SK-N-SH (cell line): ENCODE measurements around the gene ZNF579. TPM values are rescaled to one million over a fixed set of nuclear protein-coding genes. Genes with fewer than 3 reads are reported as not detected.

ENCODE experiments used
- CTCF ChIA-PET: fragments of 300-600, 350-600 bp; formaldehyde crosslinking; extraction: SDS; loops from one replicate; lab custom pipeline; 2021; lab: Yijun Ruan, JAX
- POLR2A ChIA-PET: fragments of 350-600 bp; sonication (Branson Sonifier 250); formaldehyde crosslinking; extraction: SDS; loops from one replicate; lab custom pipeline; 2020; ENCODE audit warnings: antibody characterized with exemption, inconsistent platforms; lab: Yijun Ruan, JAX
- DNase-seq: peaks from one replicate; pipeline ENCODE4 v3.0.0; 2012
- H2AFZ ChIP-seq: fragments of 200-600 bp; sonication (generic); 2 replicates; pipeline ENCODE4 v1.8.1; 2016; ENCODE audit warnings: antibody characterized with exemption, mild to moderate bottlenecking, low read depth
- H3F3A ChIP-seq: fragments of 200-600 bp; sonication (generic); replicated peaks from 2 replicates; pipeline ENCODE3; 2016; ENCODE audit warnings: antibody characterized with exemption, mild to moderate bottlenecking; ENCODE audit not compliant: insufficient read depth
- H3K27ac ChIP-seq, 2 experiments: fragments of 200-500 bp in 1 of 2; fragments of 200-600 bp in 1 of 2; sonication (Bioruptor generic) in 1 of 2; sonication (generic), shearing (Covaris generic) in 1 of 2; 2 replicates each; pipeline versions ENCODE4 v1.5.1 to v1.6.1; 2014 to 2016; ENCODE audit warnings: low read depth in 2 of 2, inconsistent platforms in 1 of 2, low read length in 1 of 2, mild to moderate bottlenecking in 1 of 2, mixed read lengths in 1 of 2
- H3K27me3 ChIP-seq: fragments of 200-600 bp; sonication (generic), shearing (Covaris generic); 2 replicates; pipeline ENCODE4 v1.6.1; 2016; ENCODE audit warnings: mixed run types; ENCODE audit not compliant: insufficient read depth
- H3K36me3 ChIP-seq, 2 experiments: fragments of 200-500 bp in 1 of 2; fragments of 200-600 bp in 1 of 2; sonication (Bioruptor generic) in 1 of 2; sonication (generic) in 1 of 2; replicated peaks in 1 of 2; 2 replicates each; pipeline versions ENCODE3 to v1.5.1; 2014 to 2016; ENCODE audit warnings: low read length in 1 of 2, mild to moderate bottlenecking in 1 of 2; ENCODE audit not compliant: insufficient read depth in 2 of 2, control insufficient read depth in 1 of 2
- H3K4me1 ChIP-seq, 2 experiments: fragments of 200-500 bp in 1 of 2; fragments of 200-600 bp in 1 of 2; sonication (Bioruptor generic) in 1 of 2; sonication (generic), shearing (Covaris generic) in 1 of 2; 2 replicates each; pipeline versions ENCODE4 v1.5.1 to v1.6.1; 2014 to 2016; ENCODE audit warnings: low read depth in 1 of 2, low read length in 1 of 2, mixed run types in 1 of 2; ENCODE audit not compliant: insufficient read depth in 2 of 2, control insufficient read depth in 1 of 2
- H3K4me2 ChIP-seq: fragments of 200-600 bp; sonication (generic), shearing (Covaris generic); 2 replicates; pipeline ENCODE4 v1.6.1; 2017; ENCODE audit warnings: mixed run types
- H3K4me3 ChIP-seq, 2 experiments: fragments of 200-500 bp in 1 of 2; fragments of 200-600 bp in 1 of 2; sonication (Bioruptor generic) in 1 of 2; sonication (generic), shearing (Covaris generic) in 1 of 2; 2 replicates each; pipeline versions ENCODE4 v1.5.1 to v1.8.1; 2014 to 2016; ENCODE audit warnings: low read depth in 2 of 2, inconsistent platforms in 1 of 2, low read length in 1 of 2, mild to moderate bottlenecking in 1 of 2, mixed read lengths in 1 of 2, moderate library complexity in 1 of 2
- H3K79me2 ChIP-seq: fragments of 200-600 bp; sonication (generic); 2 replicates; pipeline ENCODE4 v1.8.1; 2017; ENCODE audit warnings: mild to moderate bottlenecking; ENCODE audit not compliant: insufficient read depth
- H3K9ac ChIP-seq: fragments of 200-600 bp; sonication (generic); 2 replicates; pipeline ENCODE4 v1.6.1; 2017; ENCODE audit warnings: mixed run types
- H3K9me2 ChIP-seq: fragments of 200-600 bp; sonication (generic); 2 replicates; pipeline ENCODE4 v1.6.1; 2017; ENCODE audit warnings: mixed run types
- H3K9me3 ChIP-seq: fragments of 200-600 bp; sonication (generic); 2 replicates; pipeline ENCODE4 v1.6.1; 2017; ENCODE audit warnings: mixed run types, mild to moderate bottlenecking, moderate library complexity
- H4K20me1 ChIP-seq: fragments of 200-600 bp; sonication (generic); 2 replicates; pipeline ENCODE4 v1.6.1; 2017; ENCODE audit warnings: mild to moderate bottlenecking, mixed run types; ENCODE audit not compliant: insufficient read depth
- FOXM1 ChIP-seq: IDR thresholded peaks from 2 replicates; pipeline ENCODE4 v1.4.0; 2012; ENCODE audit warnings: low read depth, mild to moderate bottlenecking
- JUND ChIP-seq: IDR thresholded peaks from 2 replicates; pipeline ENCODE4 v1.4.0; 2012
- SMC3 ChIP-seq: IDR thresholded peaks from 2 replicates; pipeline ENCODE4 v1.6.1; 2012; ENCODE audit warnings: low read depth, low read length, improper control_type of control experiment
- TEAD4 ChIP-seq: IDR thresholded peaks from 2 replicates; pipeline ENCODE4 v1.4.0; 2012; ENCODE audit warnings: mild to moderate bottlenecking, borderline replicate concordance; ENCODE audit not compliant: insufficient read depth
- WGBS: methylation state at CpG from one replicate; pipeline ENCODE4 v1.1.6; 2017; ENCODE audit warnings: low lambda C conversion rate; 5-methylcytosine and 5-hydroxymethylcytosine counted together
- polyA plus RNA-seq, 3 experiments: library from polyadenylated mRNA; depleted of rRNA; stranded (reverse); fragments of >200 nt; gene quantifications; 2 replicates each; pipeline ENCODE4 v1.2.3, GENCODE V29; 2012
- TF ChIP-seq, protein P1 (sequence below): fragments of 200-600 bp; sonication (generic); IDR thresholded peaks from 2 replicates; pipeline ENCODE4 v1.6.1; 2017; ENCODE audit warnings: antibody characterized with exemption, mild to moderate bottlenecking, moderate library complexity

Gene ZNF579
- polyA plus RNA-seq, 1 of the 3 experiments (the other 2 are of a cell fraction) = 5.9 TPM

DNA sequence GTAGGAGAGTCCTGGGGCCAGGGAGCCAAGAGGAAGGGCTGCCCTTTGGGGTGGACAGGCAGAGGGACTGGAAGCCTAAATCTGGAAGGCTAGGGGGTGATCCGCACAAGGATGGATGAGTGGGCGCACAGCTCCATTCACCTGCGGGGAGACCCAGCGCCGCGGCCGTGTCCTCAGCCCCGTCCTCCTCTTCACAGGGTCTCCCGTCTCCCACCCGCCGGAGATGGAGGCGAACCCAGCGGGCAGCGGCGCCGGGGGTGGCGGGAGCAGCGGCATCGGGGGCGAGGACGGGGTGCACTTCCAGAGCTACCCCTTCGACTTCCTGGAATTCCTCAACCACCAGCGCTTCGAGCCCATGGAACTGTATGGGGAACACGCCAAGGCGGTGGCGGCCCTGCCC lies 32.7 kb upstream of the ZNF579 start (continued):
- TF ChIP-seq SMC3 (no peak), FOXM1 (no peak)
- TF ChIP-seq, all 33 proteins: peak for 0

DNA sequence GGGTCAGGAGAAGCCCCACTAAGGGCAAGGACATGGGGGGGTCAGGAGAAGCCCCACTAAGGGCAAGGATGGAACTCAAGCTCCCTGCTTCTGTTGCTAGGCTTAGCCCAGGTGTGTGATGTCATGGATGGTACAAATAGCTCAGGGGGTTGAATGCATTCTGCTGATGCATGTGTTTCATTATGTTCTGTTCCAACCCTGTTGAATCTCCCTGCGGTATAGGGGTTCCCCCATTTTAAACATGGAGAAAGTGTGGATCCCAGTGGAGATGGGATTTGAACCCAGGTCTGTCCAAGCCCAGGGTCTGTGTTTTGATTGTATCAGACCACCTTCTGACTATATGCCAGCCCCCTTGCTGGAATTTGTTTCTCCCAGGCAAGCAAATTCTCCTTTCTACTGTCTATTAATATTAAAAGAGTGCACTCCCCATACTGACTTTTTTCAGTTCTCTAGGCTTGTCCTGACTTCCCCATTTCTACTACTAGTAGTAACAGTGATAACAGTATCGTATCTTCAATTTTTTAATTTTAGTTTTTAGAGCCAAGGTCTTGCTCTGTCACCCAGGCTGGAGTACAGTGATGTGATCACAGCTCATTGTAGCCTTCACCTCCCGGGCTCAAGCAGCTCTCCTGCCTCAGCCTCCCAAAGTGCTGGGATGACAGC lies 31.5 kb upstream of the ZNF579 start:
- Histone ChIP-seq H4K20me1 (peaks cover 46% of the 10 kb centered on the region), H3F3A (no peaks in the 10 kb centered on the region), H3K27me3 (no peaks in the 10 kb centered on the region), H3K9ac (no peak overlapping the region), H3K9me3 (no peaks in the 10 kb centered on the region), H3K4me3 (no peak overlapping the region), H3K79me2 (peaks cover 60% of the 10 kb centered on the region), H3K27ac (no peak overlapping the region), H3K4me2 (no peak overlapping the region), H3K9me2 (no peaks in the 10 kb centered on the region), H3K36me3 (peaks cover 24 to 36% of the 10 kb centered on the region in 2 experiments), H2AFZ (no peak overlapping the region), H3K4me1 (no peaks in the 10 kb centered on the region; a peak in 1 of 4 replicates)
- DNase-seq = no peak
- ChIA-PET CTCF (interaction anchor here (1.0 to 1.6 kb wide), 2 partner anchors 20 to 145 kb away, joined by 3 to 6 read pairs; no protein-coding TSS in a partner anchor), POLR2A (no interaction called here)
- 93% methylated on average over 3 of the region's 3 CpGs for WGBS
- TF ChIP-seq, protein P1, sequence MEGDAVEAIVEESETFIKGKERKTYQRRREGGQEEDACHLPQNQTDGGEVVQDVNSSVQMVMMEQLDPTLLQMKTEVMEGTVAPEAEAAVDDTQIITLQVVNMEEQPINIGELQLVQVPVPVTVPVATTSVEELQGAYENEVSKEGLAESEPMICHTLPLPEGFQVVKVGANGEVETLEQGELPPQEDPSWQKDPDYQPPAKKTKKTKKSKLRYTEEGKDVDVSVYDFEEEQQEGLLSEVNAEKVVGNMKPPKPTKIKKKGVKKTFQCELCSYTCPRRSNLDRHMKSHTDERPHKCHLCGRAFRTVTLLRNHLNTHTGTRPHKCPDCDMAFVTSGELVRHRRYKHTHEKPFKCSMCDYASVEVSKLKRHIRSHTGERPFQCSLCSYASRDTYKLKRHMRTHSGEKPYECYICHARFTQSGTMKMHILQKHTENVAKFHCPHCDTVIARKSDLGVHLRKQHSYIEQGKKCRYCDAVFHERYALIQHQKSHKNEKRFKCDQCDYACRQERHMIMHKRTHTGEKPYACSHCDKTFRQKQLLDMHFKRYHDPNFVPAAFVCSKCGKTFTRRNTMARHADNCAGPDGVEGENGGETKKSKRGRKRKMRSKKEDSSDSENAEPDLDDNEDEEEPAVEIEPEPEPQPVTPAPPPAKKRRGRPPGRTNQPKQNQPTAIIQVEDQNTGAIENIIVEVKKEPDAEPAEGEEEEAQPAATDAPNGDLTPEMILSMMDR = no peak
- no peak for TF ChIP-seq TEAD4

DNA sequence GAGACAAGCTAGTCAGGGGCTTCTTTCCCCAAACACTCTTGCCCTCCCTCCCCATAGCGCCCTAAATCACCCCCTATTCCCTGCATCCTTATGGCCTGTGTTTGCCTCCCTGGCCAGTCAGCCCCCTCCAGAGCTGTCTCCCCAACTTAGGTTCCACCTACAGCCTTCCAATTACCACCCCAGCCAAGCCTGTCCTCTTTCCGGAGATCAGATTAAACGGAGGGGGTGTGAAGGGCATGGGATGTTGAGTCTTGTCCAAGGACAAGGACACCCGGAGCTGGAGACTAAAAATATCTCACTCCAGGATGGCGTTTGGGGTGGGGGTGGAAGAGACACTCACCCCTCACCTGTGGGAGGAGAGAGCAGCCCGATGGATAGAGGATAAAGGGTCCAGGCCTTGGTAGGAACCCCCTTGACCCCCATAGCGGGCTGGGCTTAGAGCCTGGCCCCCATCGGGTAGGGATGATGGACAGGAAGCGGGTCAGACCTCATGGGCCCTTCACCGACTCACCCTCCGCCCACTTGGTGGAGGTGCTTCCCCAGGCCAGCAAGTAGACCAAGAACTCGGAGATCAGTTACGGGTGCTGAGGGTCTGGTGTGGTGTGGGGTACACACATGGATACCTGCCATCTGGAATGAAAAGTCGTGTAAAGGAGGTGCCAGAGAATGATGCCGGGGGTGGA lies 30.8 kb upstream of the ZNF579 start:
- Histone ChIP-seq H3K9me3 (no peaks in the 10 kb centered on the region), H3K4me3 (no peak overlapping the region), H3K4me1 (peaks cover 0 to 5% of the 10 kb centered on the region in 2 experiments; a peak in 2 of 4 replicates), H3F3A (no peaks in the 10 kb centered on the region), H3K79me2 (peaks cover 67% of the 10 kb centered on the region), H3K27ac (no peak overlapping the region), H3K27me3 (no peaks in the 10 kb centered on the region), H4K20me1 (peaks cover 53% of the 10 kb centered on the region), H3K9ac (no peak overlapping the region), H3K36me3 (peaks cover 24 to 32% of the 10 kb centered on the region in 2 experiments), H2AFZ (no peak overlapping the region), H3K4me2 (no peak overlapping the region), H3K9me2 (no peaks in the 10 kb centered on the region)
- ChIA-PET CTCF (interaction anchor here (1.6 kb wide), 1 partner anchor 144 kb away, joined by 6 read pairs; no protein-coding TSS in a partner anchor), POLR2A (interaction anchor here (0.6 kb wide), 1 partner anchor 25 kb away, joined by 4 read pairs; no protein-coding TSS in a partner anchor)
- WGBS = 88% methylated on average over 15 of the region's 15 CpGs
- no peak for TF ChIP-seq JUND
- DNase-seq = peak; percentile 9
